ENCODE results near the gene TPR. TPM values are rescaled to one million over a fixed set of nuclear protein-coding genes. Genes with fewer than 3 reads are reported as not detected.

TPR gene
- total RNA-seq, 1 experiment from 2014 or later: 107 TPM

DNA sequence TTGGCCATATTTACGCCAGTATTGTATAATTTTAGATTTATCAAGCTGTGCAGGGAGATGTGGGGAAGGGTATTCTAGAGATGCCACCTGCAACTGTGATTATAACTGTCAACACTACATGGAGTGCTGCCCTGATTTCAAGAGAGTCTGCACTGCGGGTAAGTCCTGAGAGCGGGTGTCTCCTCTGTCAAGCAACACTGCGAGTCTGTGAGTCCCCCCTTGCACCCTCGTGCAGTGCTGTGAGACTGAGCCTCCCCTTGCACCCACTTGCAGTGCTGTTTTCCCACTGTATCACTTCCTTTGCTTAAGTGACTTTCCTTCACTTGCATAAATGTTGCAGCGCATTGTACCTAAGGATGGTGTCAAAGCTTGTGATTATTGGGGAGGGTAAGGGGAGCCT lies 75.0 kb downstream of the TPR start:
- Mint-ChIP-seq H3K27ac (no peak overlapping the region), H3K9me3 (no peaks in the 10 kb centered on the region), H3K4me1 (no peaks in the 10 kb centered on the region), H3K36me3 (ENCODE audit: insufficient read depth in 1 of 3, low read depth in 3 of 3) (no peaks in the 10 kb centered on the region), H3K4me3 (no peak overlapping the region), H3K27me3 (ENCODE audit: low read depth) (no peaks in the 10 kb centered on the region)
- Histone ChIP-seq H3K9ac (ENCODE audit: extremely low read depth, insufficient read length, low read length) (no peak overlapping the region), H3K14ac (ENCODE audit: insufficient read depth, low read length) (no peak overlapping the region), H3K23ac (ENCODE audit: insufficient read length, low read depth, low read length) (no peak overlapping the region), H3K4ac (ENCODE audit: low read depth, low read length) (no peak overlapping the region), H3K27ac (ENCODE audit: insufficient read length, low read depth, low read length) (no peak overlapping the region), H2BK20ac (ENCODE audit: low read depth, low read length, poor library complexity, severe bottlenecking) (no peak overlapping the region), H2BK15ac (ENCODE audit: low read depth, low read length) (no peak overlapping the region), H4K20me1 (ENCODE audit: control insufficient read depth, insufficient read depth, insufficient read length) (no peaks in the 10 kb centered on the region), H3K9me3 (ENCODE audit: control insufficient read depth, low read depth, low read length) (no peaks in the 10 kb centered on the region), H3K18ac (ENCODE audit: insufficient read length, low read depth, low read length) (no peak overlapping the region), H3K23me2 (ENCODE audit: insufficient read length, low read depth, low read length, poor library complexity, severe bottlenecking) (no peaks in the 10 kb centered on the region), H3K27me3 (ENCODE audit: insufficient read depth, low read length) (no peaks in the 10 kb centered on the region), H2BK12ac (ENCODE audit: insufficient read length, low read depth, low read length) (no peak overlapping the region), H3K4me2 (ENCODE audit: insufficient read depth, insufficient read length, low read length) (no peak overlapping the region), H4K91ac (ENCODE audit: insufficient read length, low read depth, low read length) (no peak overlapping the region), H4K8ac (replicated peaks; ENCODE audit: insufficient read length, low read depth, low read length) (no peak overlapping the region), H4K5ac (ENCODE audit: insufficient read length, low read depth, low read length) (no peak overlapping the region), H2AFZ (ENCODE audit: low read length) (no peak overlapping the region), H2BK5ac (ENCODE audit: insufficient read length, low read length) (no peak overlapping the region), H3K4me1 (ENCODE audit: insufficient read depth, low read length) (no peaks in the 10 kb centered on the region), H3K79me1 (ENCODE audit: insufficient read depth, low read depth, low read length, poor library complexity, severe bottlenecking) (no peaks in the 10 kb centered on the region), H2AK5ac (ENCODE audit: insufficient read length, low read length) (no peak overlapping the region), H2BK120ac (ENCODE audit: low read depth, low read length, poor library complexity, severe bottlenecking) (no peak overlapping the region), H3T11ph (ENCODE audit: low read length) (no peak overlapping the region), H3K56ac (ENCODE audit: insufficient read length, low read depth, low read length) (no peak overlapping the region), H3K79me2 (ENCODE audit: insufficient read depth, low read length) (no peaks in the 10 kb centered on the region)
- no peak for TF ChIP-seq CTCF (conservative IDR thresholded peaks at IDR 0.05)
- DNase-seq: no peak
- no CpG with 5 or more reads among the region's 6 CpGs for WGBS (ENCODE audit: extremely low coverage, insufficient read length, low lambda C conversion rate)
